HG02798 (cell line): ENCODE data around the gene KIRREL3.

Experiments used
- ATAC-seq: cut with Tn5 transposase; IDR thresholded peaks from one replicate; pipeline ENCODE4 v1.9.1; 2021; ENCODE audit warnings: mild to moderate bottlenecking; ENCODE audit not compliant: unreplicated experiment, poor library complexity

Gene KIRREL3

GRCh38 chr11:126628450-126628789, 372.1 kb downstream of the KIRREL3 start:
- ATAC-seq = no peak

DNA sequence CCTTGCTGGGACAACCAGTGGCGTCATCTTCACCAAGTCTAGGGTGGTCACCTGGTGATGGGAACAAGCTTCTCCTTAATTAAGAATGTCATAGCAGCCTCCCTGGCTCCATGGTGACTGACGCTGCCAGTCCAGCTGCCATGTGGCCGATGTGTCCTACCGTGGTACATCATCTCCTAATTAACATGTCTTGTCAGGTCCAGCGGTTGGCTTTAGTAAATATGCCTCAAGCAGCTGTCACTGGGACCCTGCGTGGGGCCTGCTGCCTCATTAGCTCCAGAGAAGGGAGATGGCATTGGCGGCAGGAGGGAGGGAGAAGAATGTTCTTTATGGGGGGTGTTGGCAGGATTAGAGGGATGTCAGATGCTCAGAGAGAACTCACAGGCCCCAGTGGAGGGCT, 373.1 kb downstream of the KIRREL3 start:
- ATAC-seq = no peak

- no peak for ATAC-seq
Measured at GRCh38 chr11:126624506-126624905, 376.1 kb downstream of the KIRREL3 start.

GRCh38 chr11:126619516-126619915, 381.1 kb downstream of the KIRREL3 start:
- ATAC-seq = no peak

GRCh38 chr11:126615845-126616244, 384.7 kb downstream of the KIRREL3 start:
- ATAC-seq = no peak

GRCh38 chr11:126613272-126613671, 387.3 kb downstream of the KIRREL3 start:
- no peak for ATAC-seq

GRCh38 chr11:126612671-126613070, 387.9 kb downstream of the KIRREL3 start:
- no peak for ATAC-seq

DNA sequence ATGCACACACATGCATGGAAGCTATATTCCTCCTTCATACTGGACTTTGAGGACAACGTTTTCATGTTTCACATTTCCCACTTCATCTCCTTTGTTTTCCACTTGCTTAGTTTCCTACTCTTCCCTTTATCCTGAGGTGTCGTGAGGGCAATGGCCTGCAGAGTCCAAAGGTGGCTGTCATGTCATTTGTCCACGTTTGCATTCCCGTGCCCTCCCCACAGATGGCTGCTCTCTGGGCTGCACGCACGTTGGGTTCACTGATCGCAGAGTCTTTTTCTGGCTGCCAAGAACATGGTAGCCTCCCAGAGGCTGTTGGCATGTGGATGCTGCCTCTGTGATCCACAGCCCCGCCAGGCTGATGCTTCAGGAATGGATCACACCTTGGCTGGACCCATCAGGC, 389.1 kb downstream of the KIRREL3 start:
- ATAC-seq = no peak

GRCh38 chr11:126608658-126609057, 391.9 kb downstream of the KIRREL3 start:
- no peak for ATAC-seq

GRCh38 chr11:126607776-126608541, 392.6 kb downstream of the KIRREL3 start:
- ATAC-seq = no peak

GRCh38 chr11:126607374-126607773, 393.2 kb downstream of the KIRREL3 start:
- peak; percentile 56 for ATAC-seq

DNA sequence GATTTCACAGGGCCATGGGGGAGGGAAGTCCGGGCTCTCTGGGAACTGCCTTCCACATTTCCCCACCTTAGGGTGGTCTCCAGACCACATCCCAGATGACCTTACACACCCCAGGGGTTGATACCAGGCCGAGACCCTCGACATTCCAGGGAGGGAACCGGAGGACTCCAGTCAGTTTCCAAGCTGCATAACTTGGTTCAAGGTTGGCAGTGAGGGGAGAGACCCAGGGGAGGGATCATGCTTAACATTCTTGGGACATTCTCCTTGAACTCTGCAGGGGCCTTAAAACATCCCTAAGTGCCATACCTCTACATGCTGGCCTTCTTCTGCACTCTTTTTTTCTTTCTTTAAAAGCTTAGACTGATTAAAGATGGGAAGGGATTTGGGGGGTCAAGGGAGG, 394.1 kb downstream of the KIRREL3 start:
- ATAC-seq = no peak

GRCh38 chr11:126604461-126604860, 396.1 kb downstream of the KIRREL3 start:
- ATAC-seq = no peak

DNA sequence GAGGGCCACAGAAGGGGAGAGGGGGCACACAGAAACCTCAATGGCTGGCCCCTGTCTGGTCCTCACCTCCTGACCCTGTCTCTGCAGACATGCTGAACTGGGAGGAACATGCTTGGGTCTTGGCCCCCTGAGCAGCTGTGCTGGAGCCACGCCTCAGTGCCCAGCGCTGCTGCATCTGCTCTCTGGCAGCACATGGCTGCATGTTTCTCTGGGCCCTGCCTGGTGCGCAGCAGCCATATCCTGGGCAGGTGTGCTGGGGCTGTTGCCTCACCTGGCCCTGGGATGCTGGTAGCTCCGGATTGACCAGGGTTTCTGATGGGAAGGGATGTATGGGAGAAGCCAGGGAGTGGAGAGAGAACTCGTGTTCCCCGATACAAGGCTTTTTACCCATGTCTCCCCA, 397.1 kb downstream of the KIRREL3 start:
- ATAC-seq = no peak

DNA sequence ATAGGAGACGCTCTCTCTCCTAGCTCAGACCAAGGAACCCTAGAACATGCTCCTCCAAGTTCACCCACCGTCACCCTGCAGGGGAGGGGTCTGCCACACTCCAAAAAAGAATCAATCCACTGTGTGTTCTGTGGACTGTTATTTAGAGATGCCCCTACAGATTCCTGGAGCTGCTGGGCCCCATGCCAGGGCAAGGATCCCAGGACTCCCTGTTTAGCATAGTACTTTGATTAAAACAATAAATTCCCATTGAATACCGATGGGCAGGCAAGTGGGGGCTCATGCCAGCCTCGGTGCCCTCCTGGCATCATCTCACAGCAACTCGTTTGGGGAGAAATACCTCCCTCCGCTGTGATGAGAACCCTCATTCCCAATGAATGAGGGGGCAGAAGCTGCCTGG, 397.6 kb downstream of the KIRREL3 start:
- ATAC-seq = no peak

DNA sequence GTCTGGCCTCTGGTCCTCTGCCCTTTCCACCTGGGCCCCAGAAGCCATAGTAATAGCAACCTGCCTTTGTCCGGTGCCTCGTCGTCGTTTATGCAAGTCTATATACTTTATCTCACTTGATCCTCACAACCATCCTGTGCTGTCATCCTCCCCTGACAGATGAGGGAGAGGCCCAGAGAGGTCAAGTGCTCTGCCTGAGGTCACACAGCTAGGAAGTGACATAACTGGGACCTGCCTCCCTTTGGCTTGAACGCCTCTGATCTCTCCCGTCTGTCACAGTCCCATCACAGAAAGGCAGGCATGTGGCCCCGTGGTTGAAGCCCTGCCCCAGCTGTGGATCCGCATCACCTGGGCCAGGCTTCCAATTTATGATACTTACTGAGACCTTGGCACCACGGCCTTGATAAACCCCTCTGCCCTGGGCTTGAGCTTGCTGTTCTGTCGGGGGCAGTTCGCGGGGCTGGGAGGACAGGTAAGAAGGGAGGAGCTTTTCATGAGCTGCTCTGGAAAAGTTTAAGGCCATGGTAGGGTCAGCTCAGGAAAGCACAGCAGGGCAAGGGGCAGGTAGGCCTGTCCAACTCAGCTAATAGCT, 398.1 kb downstream of the KIRREL3 start:
- no peak for ATAC-seq

- no peak for ATAC-seq
Measured at GRCh38 chr11:126601550-126602215, 398.9 kb downstream of the KIRREL3 start.

DNA sequence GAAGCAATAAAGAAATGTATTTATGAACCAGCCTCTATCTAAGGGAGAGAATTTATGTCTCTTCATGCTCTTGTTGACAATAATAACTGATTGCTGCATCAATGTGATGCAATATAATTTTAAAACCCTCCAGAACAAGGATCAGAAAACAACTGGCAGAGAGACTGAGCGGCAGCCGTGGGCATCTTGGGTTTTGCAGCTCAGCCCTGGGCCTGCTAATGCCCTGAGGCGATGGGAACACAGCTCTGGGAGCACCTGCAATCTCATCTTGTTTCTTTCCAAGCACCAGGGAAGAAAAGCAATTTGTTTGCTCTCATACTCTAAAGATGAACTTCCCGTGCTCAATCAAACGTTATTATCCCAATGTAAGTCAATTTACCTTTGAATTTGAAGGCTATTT, 399.4 kb downstream of the KIRREL3 start:
- no peak for ATAC-seq

DNA sequence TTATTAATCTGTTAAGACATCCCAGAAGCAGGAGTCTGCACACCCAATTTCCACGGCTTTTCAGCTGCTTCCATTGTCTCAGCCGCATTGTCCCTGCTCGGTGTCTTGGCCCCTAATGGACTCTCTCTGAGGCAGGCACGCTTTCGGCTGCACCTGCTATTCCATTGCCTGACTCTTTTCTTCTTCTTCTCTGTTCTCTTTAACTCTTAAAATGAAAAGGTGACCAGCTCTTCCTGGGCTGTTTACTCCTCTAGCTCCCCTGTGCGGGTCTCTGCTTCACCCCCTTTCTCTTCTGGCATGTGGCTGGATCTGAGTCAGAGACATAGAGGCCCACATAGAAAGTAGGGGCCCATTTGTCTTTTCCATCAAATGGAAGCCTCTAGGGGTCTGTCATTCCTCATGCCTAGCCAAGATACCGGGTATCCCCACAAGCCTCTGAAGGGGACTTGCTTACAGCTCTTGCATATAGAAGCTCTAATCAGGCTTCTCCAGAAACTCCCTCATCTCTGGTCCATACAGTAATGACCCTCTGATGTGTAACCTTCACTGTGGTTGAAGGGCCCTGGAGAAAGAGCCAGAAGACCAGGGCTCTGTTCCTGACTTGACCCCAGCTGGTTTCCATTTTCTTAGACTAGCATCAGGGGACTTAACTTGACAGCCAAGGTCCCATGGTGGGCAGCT, 401.2 kb downstream of the KIRREL3 start:
- ATAC-seq = no peak

GRCh38 chr11:126598344-126599216, 402.0 kb downstream of the KIRREL3 start:
- no peak for ATAC-seq
